DMS53 (cell line): Measurements from ENCODE around the gene EFR3B.
A peak's percentile ranks its signal among the peaks of the same experiment; 100 is the strongest.
"Not testable (repeated sequence)": the region's sequence is repeated elsewhere in the genome, so short reads cannot be mapped to it uniquely, and the experiment has no call there.

ENCODE experiments used
- DNase-seq: peaks from one replicate; lab custom pipeline; 2025; lab: John Stamatoyannopoulos, UW

The EFR3B gene

DNA sequence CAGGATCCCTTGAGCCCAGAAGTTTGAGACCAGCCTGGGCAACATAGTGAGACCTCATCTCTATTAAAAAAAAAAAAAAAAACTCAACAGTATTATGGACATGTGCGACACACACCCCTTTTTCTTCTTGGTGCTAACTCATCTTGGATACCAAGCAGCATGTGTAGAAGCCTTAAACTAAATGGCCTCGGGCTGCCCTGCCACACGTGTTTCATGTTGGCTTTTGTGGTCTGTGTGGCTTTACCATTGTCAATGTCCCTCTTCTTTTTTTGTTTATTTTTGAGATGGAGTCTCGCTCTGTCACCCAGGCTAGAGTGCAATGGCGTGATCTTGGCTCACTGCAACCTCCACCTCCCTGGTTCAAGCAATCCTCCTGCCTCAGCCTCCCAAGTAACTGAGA lies 109.1 kb downstream of the EFR3B start:
- DNase-seq: not testable (repeated sequence)

DNA sequence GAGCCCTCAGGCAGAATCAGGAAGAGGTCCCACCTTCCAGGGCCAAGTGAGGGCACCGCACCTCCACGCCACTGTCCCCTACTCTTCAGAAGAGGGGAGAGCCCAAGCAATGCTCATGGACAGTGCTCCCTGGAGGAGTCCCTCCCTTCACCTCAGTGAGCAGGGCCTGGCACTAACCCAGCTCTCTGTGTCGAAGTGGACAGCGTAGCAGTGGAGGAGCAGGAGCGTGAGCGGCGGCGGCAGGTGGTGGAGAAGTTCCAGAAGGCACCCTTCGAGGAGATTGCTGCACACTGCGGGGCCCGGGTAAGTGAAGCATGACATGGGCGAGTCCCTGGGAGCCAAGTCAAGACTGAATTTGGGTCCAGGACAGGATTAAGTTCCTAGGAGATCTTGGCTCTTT lies 109.8 kb downstream of the EFR3B start:
- no peak for DNase-seq

GRCh38 chr2:25155401-25155800 lies 113.5 kb downstream of the EFR3B start:
- DNase-seq: no peak

DNA sequence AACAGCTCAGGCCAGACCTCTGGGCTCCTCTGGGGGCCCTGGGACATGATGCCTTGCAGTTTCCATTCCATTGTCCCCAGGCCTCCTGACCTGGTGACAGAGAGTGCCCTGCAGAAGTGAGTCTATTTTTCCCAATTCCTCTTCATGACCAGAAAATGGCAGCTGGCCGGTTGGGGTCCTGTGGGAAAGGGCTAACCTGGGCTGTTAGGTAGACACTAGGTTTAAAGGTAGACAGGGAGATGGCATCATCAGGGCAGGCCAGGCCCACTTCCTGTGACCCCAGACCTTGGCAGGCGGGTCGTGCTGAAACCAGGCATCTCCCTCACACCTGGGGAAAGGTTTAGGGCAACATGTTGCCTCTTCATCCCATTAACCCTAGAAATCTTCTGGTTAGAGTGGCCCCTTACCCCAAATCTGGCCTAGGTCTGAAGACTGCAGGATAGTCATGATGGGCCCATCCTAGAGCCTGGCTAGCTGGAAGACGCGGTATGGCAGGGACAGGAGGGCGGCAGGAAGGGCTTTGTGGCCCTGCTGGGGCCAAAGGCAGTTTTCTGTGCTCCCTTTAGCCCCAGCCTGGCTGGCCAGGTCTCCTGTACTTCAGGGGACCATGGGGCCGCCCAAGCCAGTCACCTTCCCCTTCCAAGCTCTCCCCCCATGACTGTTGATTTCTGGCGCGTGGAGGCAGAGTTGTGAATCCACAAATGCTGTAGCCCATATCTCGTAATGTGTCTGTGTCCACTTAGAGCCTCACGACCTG lies 116.4 kb downstream of the EFR3B start:
- no peak for DNase-seq

- peak; percentile 36 for DNase-seq
Observed at GRCh38 chr2:25159949-25160348, 118.1 kb downstream of the EFR3B start.

- DNase-seq: no peak
Observed at GRCh38 chr2:25160376-25160775, 118.5 kb downstream of the EFR3B start.

- no peak for DNase-seq
Observed at GRCh38 chr2:25161055-25161781, 119.3 kb downstream of the EFR3B start.

- DNase-seq: not testable (repeated sequence)
Observed at GRCh38 chr2:25162061-25162460, 120.2 kb downstream of the EFR3B start.

GRCh38 chr2:25164561-25164960 lies 122.7 kb downstream of the EFR3B start:
- no peak for DNase-seq

- peak; percentile 82 for DNase-seq
Observed at GRCh38 chr2:25165992-25166875, 124.4 kb downstream of the EFR3B start.

DNA sequence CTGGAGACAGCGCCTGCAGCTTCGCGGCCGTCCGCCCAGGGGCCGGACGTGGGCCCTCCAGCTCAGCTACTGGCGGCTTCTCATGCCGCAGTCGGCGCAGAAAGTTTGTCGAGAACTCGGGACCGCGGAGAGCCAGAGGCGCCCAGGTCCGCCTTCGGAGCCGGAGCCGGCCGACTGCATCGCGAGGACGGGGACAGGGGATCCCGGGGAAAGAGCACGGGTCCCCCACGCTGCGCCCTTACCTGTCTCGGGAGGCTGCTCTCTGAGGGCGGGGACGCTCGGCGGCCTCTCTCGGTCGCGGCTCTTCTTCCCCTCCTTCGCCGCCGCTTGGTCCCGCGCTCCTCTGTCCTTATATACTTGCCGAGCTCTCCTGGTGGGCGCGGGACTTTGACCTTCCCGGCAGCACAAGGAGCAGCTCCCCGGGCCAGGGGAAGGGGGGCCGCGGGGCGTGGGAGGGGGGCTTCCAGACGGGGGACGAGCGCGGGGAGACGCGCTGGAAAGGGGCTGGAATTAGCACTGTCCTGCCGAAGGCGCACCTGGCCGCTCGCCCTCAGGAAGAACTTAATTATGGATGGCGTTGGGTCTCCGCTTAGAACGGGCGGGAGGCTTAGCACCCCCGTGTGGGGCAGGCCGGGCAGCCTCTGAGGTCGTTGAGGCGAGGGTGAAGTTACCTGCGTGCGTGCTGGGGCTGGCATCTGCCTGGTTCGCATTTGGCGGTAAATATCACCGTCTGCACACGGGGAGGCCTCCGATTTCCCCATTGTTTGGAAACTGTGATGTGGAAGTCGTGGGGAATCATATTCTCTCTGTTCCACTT lies 126.6 kb downstream of the EFR3B start, which contains the start of gene POMC:
TSS of gene POMC (minus strand) at position 325 of the 817 bp plus-strand sequence. CDS start 3,808 bp downstream, outside the sequence.
- peak; percentile 64 for DNase-seq

GRCh38 chr2:25169073-25169470 lies 127.2 kb downstream of the EFR3B start:
- DNase-seq: no peak

DNA sequence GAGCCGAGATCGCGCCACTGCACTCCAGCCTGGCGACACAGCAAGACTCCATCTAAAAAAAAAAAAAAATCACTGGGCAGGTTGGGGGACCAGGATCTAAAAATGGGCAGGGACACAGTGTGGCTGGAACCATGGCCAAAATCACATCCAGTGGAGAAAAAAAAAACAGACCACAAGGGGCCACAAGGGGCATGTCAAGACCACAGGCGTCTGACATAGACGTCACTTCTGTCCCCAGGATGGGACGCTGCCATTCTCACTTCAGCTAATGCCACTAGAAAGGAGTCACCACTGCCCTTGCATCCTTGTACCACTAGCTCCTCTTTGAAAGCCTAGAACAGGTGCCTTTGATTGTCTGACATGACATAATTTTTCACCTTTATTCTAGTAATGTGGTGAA lies 129.0 kb downstream of the EFR3B start:
- DNase-seq: peak; percentile 9

- no peak for DNase-seq
Observed at GRCh38 chr2:25173719-25174118, 131.8 kb downstream of the EFR3B start.

DNA sequence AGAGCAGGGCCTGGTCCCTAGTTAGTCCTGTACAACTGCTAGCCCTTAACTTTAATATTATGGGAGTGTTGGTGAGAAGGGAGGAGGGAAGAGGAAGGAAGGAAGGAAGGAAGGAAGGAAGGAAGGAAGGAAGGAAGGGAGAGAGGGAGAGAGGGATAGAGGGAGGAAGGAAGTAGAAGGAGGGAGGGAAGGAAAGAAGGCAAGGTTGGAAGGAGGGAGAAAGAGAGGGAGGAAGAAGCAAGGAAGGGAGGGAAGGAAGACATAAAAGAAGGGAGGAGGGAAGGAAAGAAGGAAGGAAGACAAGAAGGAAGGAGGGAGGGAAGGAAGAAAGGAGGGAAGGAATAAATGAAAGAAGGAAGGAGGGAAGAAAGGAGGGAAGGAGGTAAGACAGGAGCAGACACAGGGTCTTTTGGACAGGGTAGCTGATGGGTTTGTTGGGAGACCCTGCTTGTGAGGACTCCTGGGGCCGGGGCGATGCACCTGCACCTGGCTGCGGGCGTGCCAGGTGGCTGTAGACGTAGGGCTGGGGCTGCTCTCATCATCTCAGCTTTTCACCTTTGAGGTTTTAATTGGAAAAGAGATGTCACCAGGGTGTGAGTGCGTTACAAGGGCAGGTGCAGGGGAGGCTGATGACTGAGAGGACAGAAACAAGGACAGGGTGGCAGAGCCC lies 132.5 kb downstream of the EFR3B start:
- no peak for DNase-seq

- DNase-seq: no peak
Observed at GRCh38 chr2:25176138-25176537, 134.3 kb downstream of the EFR3B start.

DNA sequence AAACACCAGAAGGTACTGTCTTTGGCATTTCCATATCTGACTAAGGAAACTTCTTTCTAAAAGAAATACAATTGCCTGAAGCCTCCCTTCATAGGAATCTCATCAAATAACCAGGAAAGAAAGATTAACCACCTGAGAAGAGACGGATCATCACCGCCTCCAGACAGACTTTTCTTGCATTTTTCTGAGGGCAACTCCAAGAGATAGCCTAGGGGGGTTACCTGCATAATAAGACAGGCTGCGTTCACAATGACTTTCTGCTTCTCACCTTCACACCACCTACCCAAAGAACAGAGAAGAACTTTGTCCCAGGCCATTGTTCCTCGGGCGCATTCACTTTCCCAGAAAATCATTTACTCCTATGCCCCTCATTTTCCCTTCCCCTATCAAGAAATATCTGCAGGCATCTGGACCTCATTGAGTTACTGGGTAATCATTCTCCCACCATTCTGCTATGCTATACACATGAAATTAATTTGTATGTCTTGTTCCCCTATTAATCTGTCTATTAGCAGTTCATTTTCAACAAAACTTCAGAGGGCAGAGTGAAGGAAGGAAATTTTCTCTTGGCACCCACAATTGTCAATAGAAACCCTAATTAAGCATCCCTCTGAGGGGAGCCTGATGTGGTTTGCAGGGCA lies 134.8 kb downstream of the EFR3B start:
- no peak for DNase-seq

- DNase-seq: no peak
Observed at GRCh38 chr2:25177211-25177611, 135.3 kb downstream of the EFR3B start.

GRCh38 chr2:25178976-25179375 lies 137.1 kb downstream of the EFR3B start:
- no peak for DNase-seq

DNA sequence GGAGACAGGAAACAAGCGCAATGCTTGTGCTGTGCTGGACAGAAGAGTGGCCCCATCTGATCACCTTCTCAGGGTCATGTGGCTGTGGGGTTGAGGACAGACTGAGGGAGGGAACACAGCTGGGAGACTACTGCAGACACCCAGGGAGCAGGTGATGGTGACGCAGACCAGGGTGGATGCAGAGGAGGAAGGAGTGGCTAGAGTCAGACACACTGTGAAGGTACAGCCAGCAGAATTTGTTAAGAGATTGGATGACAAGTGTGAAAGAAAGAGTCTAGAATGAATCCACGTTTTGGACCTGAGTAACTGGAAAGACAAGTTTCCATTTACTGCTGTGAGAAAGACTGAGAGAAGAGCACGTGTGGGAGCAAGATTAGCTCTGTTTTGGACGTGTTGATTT lies 142.4 kb downstream of the EFR3B start:
- peak; percentile 85 for DNase-seq
